SU-DHL-6 (cell line): ENCODE measurements around the gene UGT1A10.

ENCODE experiments used
- H2AFZ ChIP-seq: fragments of 200-600 bp; sonication (generic); 2 replicates; pipeline ENCODE4 v1.6.1; 2014; ENCODE audit warnings: low read depth, mild to moderate bottlenecking, moderate library complexity, mixed read lengths, antibody characterized with exemption, low read length; ENCODE audit not compliant: severe bottlenecking
- H3F3A ChIP-seq: fragments of 200-600 bp; shearing (Covaris generic); 2 replicates; pipeline ENCODE4 v1.6.0; 2016; ENCODE audit warnings: antibody characterized with exemption, mild to moderate bottlenecking; ENCODE audit not compliant: insufficient read depth
- H3K27ac ChIP-seq: fragments of 200-600 bp; sonication (generic); 2 replicates; pipeline ENCODE4 v1.5.1; 2016; ENCODE audit warnings: low read depth, mild to moderate bottlenecking, low read length, moderate library complexity, mixed read lengths
- H3K27me3 ChIP-seq: fragments of 200-600 bp; sonication (generic), shearing (Covaris generic); 2 replicates; pipeline ENCODE4 v1.6.0; 2014; ENCODE audit warnings: mild to moderate bottlenecking, low read length
- H3K36me3 ChIP-seq: fragments of 200-600 bp; sonication (generic); 2 replicates; pipeline ENCODE4 v1.6.1; 2014; ENCODE audit warnings: mild to moderate bottlenecking, low read length, mixed read lengths
- H3K4me2 ChIP-seq: fragments of 300-600, 200-600 bp; shearing (Covaris generic), sonication (generic); 2 replicates; pipeline ENCODE4 v1.6.0; 2014; ENCODE audit warnings: low read length, low read depth, mild to moderate bottlenecking; ENCODE audit not compliant: poor library complexity, severe bottlenecking
- H3K4me3 ChIP-seq: fragments of 200-600 bp; sonication (generic); 2 replicates; pipeline ENCODE4 v1.5.1; 2014; ENCODE audit warnings: antibody characterized with exemption, low read length, mild to moderate bottlenecking, mixed read lengths; ENCODE audit not compliant: insufficient read depth, poor library complexity, severe bottlenecking
- H3K79me2 ChIP-seq: fragments of 200-600 bp; sonication (generic); 2 replicates; pipeline ENCODE4 v1.6.1; 2014; ENCODE audit warnings: mild to moderate bottlenecking, low read length, moderate library complexity; ENCODE audit not compliant: insufficient read depth
- H3K9ac ChIP-seq: fragments of 200-600 bp; sonication (generic); 2 replicates; pipeline ENCODE4 v1.7.0; 2014; ENCODE audit warnings: mild to moderate bottlenecking, low read length
- H3K9me2 ChIP-seq: fragments of 200-600 bp; sonication (generic); replicated peaks from 2 replicates; pipeline ENCODE4 v1.6.1; 2014; ENCODE audit warnings: low read length; ENCODE audit not compliant: insufficient read depth
- H3K9me3 ChIP-seq: fragments of 200-600 bp; sonication (generic); 2 replicates; pipeline ENCODE4 v1.6.1; 2014; ENCODE audit warnings: low read length, mixed read lengths; ENCODE audit not compliant: insufficient read depth
- H4K20me1 ChIP-seq: fragments of 200-600 bp; sonication (generic); 2 replicates; pipeline ENCODE4 v1.6.1; 2014; ENCODE audit warnings: low read depth, mild to moderate bottlenecking, antibody characterized with exemption, low read length, moderate library complexity, mixed read lengths
- EZH2phosphoT487 ChIP-seq: fragments of 200-600 bp; sonication (generic), shearing (Covaris generic); conservative IDR thresholded peaks from 2 replicates; pipeline ENCODE4 v1.6.1; 2018; ENCODE audit warnings: mild to moderate bottlenecking, antibody characterized with exemption, low read length, moderate library complexity, mixed read lengths
- TF ChIP-seq, protein P1 (sequence below): fragments of 200-600 bp; sonication (generic); IDR thresholded peaks from one replicate; pipeline ENCODE4 v1.5.1; 2017; ENCODE audit warnings: antibody characterized with exemption, mild to moderate bottlenecking, low read length, moderate library complexity; ENCODE audit not compliant: insufficient read depth, poor library complexity, severe bottlenecking

The UGT1A10 gene

DNA sequence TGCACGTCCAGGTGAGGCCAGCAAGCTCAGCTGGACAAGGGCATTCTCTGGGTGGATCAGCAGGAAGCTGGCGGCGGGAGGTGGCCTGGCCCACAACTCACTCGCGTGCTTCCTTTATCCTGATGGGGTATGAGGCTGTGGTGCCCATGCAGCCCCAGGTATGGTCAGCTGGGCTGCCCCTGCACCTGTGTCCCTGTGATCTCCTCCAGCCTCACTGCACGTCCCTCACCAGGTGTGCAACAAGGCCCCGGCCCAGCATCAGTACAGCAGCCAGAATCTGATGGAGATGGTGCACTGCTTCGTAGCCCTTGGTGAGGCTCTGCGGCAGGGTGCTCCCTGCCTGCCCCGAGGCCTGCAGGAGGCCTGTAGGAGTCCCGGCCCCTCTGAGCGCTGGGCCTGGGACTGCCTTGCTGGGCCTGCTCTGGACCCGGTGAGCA lies 159.5 kb downstream of the UGT1A10 start:
- no peak for TF ChIP-seq EZH2phosphoT487
- TF ChIP-seq, protein P1, sequence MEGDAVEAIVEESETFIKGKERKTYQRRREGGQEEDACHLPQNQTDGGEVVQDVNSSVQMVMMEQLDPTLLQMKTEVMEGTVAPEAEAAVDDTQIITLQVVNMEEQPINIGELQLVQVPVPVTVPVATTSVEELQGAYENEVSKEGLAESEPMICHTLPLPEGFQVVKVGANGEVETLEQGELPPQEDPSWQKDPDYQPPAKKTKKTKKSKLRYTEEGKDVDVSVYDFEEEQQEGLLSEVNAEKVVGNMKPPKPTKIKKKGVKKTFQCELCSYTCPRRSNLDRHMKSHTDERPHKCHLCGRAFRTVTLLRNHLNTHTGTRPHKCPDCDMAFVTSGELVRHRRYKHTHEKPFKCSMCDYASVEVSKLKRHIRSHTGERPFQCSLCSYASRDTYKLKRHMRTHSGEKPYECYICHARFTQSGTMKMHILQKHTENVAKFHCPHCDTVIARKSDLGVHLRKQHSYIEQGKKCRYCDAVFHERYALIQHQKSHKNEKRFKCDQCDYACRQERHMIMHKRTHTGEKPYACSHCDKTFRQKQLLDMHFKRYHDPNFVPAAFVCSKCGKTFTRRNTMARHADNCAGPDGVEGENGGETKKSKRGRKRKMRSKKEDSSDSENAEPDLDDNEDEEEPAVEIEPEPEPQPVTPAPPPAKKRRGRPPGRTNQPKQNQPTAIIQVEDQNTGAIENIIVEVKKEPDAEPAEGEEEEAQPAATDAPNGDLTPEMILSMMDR, result no peak
- Histone ChIP-seq H3K27me3 (no peaks in the 10 kb centered on the region), H2AFZ (no peak overlapping the region), H3K9me2 (no peaks in the 10 kb centered on the region), H3K27ac (no peak overlapping the region), H3K4me3 (no peak overlapping the region), H3K79me2 (no peaks in the 10 kb centered on the region), H3K9me3 (no peaks in the 10 kb centered on the region), H3K9ac (no peak overlapping the region), H3F3A (no peaks in the 10 kb centered on the region), H4K20me1 (no peaks in the 10 kb centered on the region), H3K4me2 (no peak overlapping the region), H3K36me3 (no peaks in the 10 kb centered on the region)

DNA sequence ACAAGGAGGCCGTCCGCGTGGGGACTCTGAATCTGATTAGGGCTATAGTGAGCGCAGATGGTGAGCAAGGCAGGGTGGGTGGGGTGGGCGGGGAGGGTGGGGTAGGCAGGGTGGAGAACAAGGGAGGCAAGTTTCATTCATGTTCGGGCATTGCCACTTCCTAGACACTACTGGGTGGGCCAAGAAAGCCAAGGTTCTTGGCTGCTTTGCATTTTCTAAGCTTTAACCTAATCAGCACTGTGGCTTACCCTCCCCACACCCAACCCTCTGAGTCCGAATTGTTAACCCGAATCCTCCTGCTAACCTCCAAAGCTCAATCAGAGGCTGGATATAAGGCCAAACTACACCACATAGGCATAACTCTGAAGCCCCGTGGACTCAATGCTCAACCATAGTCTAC lies 160.0 kb downstream of the UGT1A10 start:
- H3K9me3 ChIP-seq, result no peaks in the 10 kb centered on the region
- no peaks in the 10 kb centered on the region for H3K36me3 ChIP-seq
- no peaks in the 10 kb centered on the region for H3K79me2 ChIP-seq
- no peak overlapping the region for H3K4me3 ChIP-seq
- H3K27me3 ChIP-seq, result no peaks in the 10 kb centered on the region
- no peak overlapping the region for H3K27ac ChIP-seq
- no peak overlapping the region for H2AFZ ChIP-seq
- TF ChIP-seq EZH2phosphoT487, result no peak
- TF ChIP-seq, protein P1, result no peak
- no peaks in the 10 kb centered on the region for H3F3A ChIP-seq
- no peaks in the 10 kb centered on the region for H3K9me2 ChIP-seq
- H4K20me1 ChIP-seq, result no peaks in the 10 kb centered on the region
- no peak overlapping the region for H3K4me2 ChIP-seq
- no peak overlapping the region for H3K9ac ChIP-seq

DNA sequence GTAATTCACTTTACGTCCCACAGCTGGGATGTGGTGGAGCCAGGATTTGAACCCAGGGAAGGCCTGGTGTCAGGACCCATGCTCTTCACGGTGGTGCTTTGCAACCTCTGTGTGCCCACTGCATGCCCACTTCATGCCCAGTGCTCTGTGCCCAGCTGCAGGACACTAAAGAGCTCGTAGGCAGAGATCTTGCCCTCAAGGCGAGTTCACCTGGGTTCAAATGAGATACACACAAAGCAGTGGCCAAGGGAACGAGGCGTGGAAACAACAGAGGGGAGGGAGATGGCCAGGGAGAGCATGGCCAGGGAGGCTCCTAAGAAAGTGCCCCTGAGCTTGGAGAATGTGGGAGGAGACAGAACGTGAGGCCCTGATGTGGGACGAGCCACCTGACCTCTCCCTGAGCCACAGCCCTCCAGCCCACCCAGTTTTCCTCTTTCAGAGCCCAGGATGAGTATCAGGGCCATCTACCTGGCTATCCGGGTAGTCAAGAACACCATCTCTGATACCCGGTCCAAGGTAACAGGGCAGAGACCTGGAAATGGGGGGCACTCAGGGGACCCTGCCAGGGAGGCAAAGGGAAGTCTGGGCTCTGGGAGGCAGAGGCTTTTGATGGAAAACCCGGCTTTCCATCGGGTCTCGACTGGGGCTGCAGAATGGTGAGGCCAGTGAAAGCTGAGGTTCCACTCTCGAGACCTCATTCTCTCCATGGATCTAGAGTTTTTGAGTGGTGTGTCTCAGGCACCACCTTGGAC lies 162.3 kb downstream of the UGT1A10 start:
- Histone ChIP-seq H3F3A (no peaks in the 10 kb centered on the region), H3K36me3 (no peaks in the 10 kb centered on the region), H3K4me2 (no peak overlapping the region), H3K9me2 (no peaks in the 10 kb centered on the region), H4K20me1 (no peaks in the 10 kb centered on the region), H3K9me3 (no peaks in the 10 kb centered on the region), H3K79me2 (no peaks in the 10 kb centered on the region), H3K4me3 (no peak overlapping the region), H2AFZ (no peak overlapping the region), H3K27me3 (no peaks in the 10 kb centered on the region), H3K27ac (no peak overlapping the region), H3K9ac (no peak overlapping the region)
- no peak for TF ChIP-seq EZH2phosphoT487
- TF ChIP-seq, protein P1, result no peak
